Pancreas (tissue), 10 donors: ENCODE measurements around the gene SCN5A. TPM values are rescaled to one million over a fixed set of nuclear protein-coding genes. Genes with fewer than 3 reads are reported as not detected.

Source experiments
- ATAC-seq, 4 donors: fragments of 200-7000 bp; cut with Tn5 transposase; one replicate each; pipeline versions ENCODE4 v1.8.0 to v1.9.1; 2020; ENCODE audit warnings: mild to moderate bottlenecking in 4 of 4, moderate library complexity in 4 of 4
- DNase-seq, 6 donors: peaks; one replicate each; pipeline ENCODE4 v3.0.0-alpha.2; 2020
- FAIRE-seq: peaks from 2 replicates; lab custom pipeline; 2012; peaks lifted over from hg19 to GRCh38; lab: Jason Lieb, UNC
- H3K27ac ChIP-seq, 4 donors: fragments of 200-600 bp; sonication (generic); 1 replicate in 3 of 4; 2 replicates in 1 of 4; pipeline versions ENCODE4 v1.5.0 to v1.8.0; 2020
- H3K27me3 ChIP-seq, 4 donors: fragments of 200-600 bp; one replicate each; pipeline ENCODE4 v1.8.0; 2021
- H3K36me3 ChIP-seq, 3 donors: fragments of 200-600 bp; sonication (generic) in 1 of 3; one replicate each; pipeline versions ENCODE4 v1.5.0 to v1.8.0; 2020 to 2021
- H3K4me1 ChIP-seq, 3 donors: fragments of 200-600 bp; one replicate each; pipeline ENCODE4 v1.8.0; 2021
- H3K4me3 ChIP-seq, 4 donors: fragments of 200-600 bp; sonication (generic) in 2 of 4; one replicate each; pipeline versions ENCODE4 v1.5.0 to v1.8.0; 2020 to 2021
- H3K9me3 ChIP-seq, 4 donors: fragments of 200-600 bp; one replicate each; pipeline ENCODE4 v1.8.0; 2021
- WGBS, 2 donors: extraction: QIAGEN DNeasy Blood & Tissue Kit; methylation state at CpG; one replicate each; pipeline ENCODE4 v1.1.7; 2013; 5-methylcytosine and 5-hydroxymethylcytosine counted together
- intact Hi-C, 3 donors: fragments of 100-400 bp; cut with DNase I; formaldehyde crosslinking; loops; one replicate each; pipeline versions ENCODE4 v1.11.1 to v1.14.2; 2022
- polyA plus RNA-seq, 2 donors: library from polyadenylated mRNA; stranded (reverse); fragments of 200-250 nt; gene quantifications; one replicate each; pipeline ENCODE4 v1.2.3, GENCODE V29; 2013
- total RNA-seq, 6 donors: library from RNA; stranded (reverse); fragmentation: NEBNext Ultra II Directional in 4 of 6; extraction: Animal tissue kit (Norgen Biotek cat#: 25700) in 4 of 6; gene quantifications; one replicate each; pipeline versions ENCODE4 v1.2.1 to v1.2.4, GENCODE V29; 2021 to 2023
- TF ChIP-seq, protein P1 (sequence below), 4 donors: fragments of 200-600 bp; sonication (generic) in 3 of 4; IDR thresholded peaks; one replicate each; pipeline versions ENCODE4 v1.5.0 to v1.8.0; 2021; ENCODE audit warnings: antibody characterized with exemption in 4 of 4
- donor health status: healthy with polysubstance abuse.
- donor health status: DM: no; HTN: no; CAD: no; lungs with moderate emphysema.
- donor health status: DM: no; HTN: no; CAD: no.
- donor health status: control.
- donor health status: control.
- donor health status: Bipolar disorder and iron deficiency.
- donor health status: DM: yes; HTN: yes; CAD: no.
- donor health status: DM: no; HTN: no; CAD: no.
- donor health status: DM: no; HTN: no; CAD: no.
- donor health status: DM: yes; HTN: yes; CAD: no.

The SCN5A gene
- total and polyA plus RNA-seq, 8 donors: 0.07 to 0.39 (median 0.26) TPM; not detected in 1

DNA sequence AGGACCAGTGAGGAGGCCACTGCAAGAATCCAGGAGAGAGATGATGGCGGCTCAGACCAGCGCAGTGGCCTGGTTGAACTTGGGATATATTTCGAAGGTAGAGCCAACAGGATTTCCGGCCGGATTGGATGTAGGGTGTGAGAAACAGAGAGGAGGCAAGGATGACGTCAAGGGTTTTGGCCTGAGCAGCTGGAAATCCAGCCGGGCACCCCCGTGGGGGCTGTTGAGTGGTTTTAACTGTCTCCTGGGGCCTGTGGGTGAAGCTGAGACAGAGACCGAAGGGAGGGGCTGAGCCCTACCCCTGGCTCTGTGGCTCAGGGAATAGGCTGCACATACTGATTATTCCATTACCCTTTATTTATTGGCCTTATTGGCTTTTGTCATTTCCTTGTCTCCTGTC is 107.7 kb downstream of the SCN5A start:
- Histone ChIP-seq H3K27me3 (no peaks in the 10 kb centered on the region), H3K4me1 (no peaks in the 10 kb centered on the region), H3K9me3 (no peaks in the 10 kb centered on the region), H3K4me3 (no peak overlapping the region), H3K36me3 (no peaks in the 10 kb centered on the region), H3K27ac (no peak overlapping the region)
- TF ChIP-seq, protein P1, sequence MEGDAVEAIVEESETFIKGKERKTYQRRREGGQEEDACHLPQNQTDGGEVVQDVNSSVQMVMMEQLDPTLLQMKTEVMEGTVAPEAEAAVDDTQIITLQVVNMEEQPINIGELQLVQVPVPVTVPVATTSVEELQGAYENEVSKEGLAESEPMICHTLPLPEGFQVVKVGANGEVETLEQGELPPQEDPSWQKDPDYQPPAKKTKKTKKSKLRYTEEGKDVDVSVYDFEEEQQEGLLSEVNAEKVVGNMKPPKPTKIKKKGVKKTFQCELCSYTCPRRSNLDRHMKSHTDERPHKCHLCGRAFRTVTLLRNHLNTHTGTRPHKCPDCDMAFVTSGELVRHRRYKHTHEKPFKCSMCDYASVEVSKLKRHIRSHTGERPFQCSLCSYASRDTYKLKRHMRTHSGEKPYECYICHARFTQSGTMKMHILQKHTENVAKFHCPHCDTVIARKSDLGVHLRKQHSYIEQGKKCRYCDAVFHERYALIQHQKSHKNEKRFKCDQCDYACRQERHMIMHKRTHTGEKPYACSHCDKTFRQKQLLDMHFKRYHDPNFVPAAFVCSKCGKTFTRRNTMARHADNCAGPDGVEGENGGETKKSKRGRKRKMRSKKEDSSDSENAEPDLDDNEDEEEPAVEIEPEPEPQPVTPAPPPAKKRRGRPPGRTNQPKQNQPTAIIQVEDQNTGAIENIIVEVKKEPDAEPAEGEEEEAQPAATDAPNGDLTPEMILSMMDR (IDR thresholded peaks at IDR 0.05): no peak
- FAIRE-seq: no peak
- ATAC-seq: no peak
- WGBS, 2 donors: 84 to 90% methylated on average over 9 of the region's 9 CpGs
- no peak for DNase-seq
- intact Hi-C loops: no loop called here

DNA sequence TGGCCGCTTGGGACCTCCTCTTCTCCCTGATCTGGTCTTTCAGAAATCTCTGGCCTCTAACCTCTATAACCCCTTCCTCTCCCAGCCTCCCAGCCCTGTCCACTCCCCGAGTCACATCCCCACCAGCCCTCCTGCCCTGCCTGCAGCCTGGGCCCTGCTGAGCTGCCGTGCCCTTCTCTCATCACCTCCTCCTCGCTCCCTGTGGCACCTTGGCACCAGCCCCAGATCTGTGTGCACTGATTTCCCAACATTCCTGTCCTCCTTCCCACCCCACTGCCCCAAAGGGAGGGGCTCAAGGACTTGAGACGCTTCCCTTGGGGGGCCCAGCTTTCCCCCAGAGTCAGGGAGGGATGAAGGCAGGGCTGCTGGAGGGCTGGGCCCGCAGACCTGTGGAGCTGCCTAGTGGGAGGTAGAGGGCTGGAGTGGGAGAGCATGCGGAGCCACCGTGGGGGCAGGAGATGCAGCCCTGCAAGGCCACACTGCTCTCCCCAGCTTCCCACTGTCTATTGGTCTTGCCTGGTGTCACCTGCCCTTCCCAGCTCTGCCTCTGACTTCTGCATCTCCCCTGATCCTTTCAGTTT is 110.6 kb downstream of the SCN5A start:
- FAIRE-seq: no peak
- intact Hi-C loops: no loop called here
- 76 to 82% methylated on average over 7 to 8 of the region's 8 CpGs for WGBS, 2 donors
- H3K9me3 ChIP-seq: no peaks in the 10 kb centered on the region
- no peaks in the 10 kb centered on the region for H3K36me3 ChIP-seq
- TF ChIP-seq, protein P1 (IDR thresholded peaks at IDR 0.05): no peak
- H3K4me3 ChIP-seq: no peak overlapping the region
- H3K4me1 ChIP-seq: no peaks in the 10 kb centered on the region
- ATAC-seq: no peak
- no peaks in the 10 kb centered on the region for H3K27me3 ChIP-seq
- no peak overlapping the region for H3K27ac ChIP-seq
- peak in 1 of 6 donors; percentile 47 for DNase-seq

- H3K4me1 ChIP-seq: no peaks in the 10 kb centered on the region
- H3K9me3 ChIP-seq: no peaks in the 10 kb centered on the region
- DNase-seq (no peak), FAIRE-seq (no peak), ATAC-seq (no peak)
- H3K4me3 ChIP-seq: no peak overlapping the region
- TF ChIP-seq, protein P1 (IDR thresholded peaks at IDR 0.05): no peak
- WGBS, 2 donors: 78 to 86% methylated on average over 3 of the region's 3 CpGs
- H3K36me3 ChIP-seq: no peaks in the 10 kb centered on the region
- no peaks in the 10 kb centered on the region for H3K27me3 ChIP-seq
- H3K27ac ChIP-seq: no peak overlapping the region
- intact Hi-C loops: no loop called here
Measured at GRCh38 chr3:38536671-38537070, 112.8 kb downstream of the SCN5A start.

- Histone ChIP-seq H3K4me3 (no peak overlapping the region), H3K27ac (no peak overlapping the region), H3K27me3 (no peaks in the 10 kb centered on the region), H3K4me1 (no peaks in the 10 kb centered on the region), H3K9me3 (no peaks in the 10 kb centered on the region), H3K36me3 (no peaks in the 10 kb centered on the region)
- TF ChIP-seq, protein P1 (IDR thresholded peaks at IDR 0.05): no peak
- intact Hi-C loops: no loop called here
- DNase-seq (no peak), ATAC-seq (no peak), FAIRE-seq (no peak)
- WGBS, 2 donors: 95 to 96% methylated on average over 7 of the region's 7 CpGs
Measured at GRCh38 chr3:38534604-38535003, 114.9 kb downstream of the SCN5A start.

GRCh38 chr3:38534180-38534579 is 115.3 kb downstream of the SCN5A start:
- Histone ChIP-seq H3K27ac (no peak overlapping the region), H3K27me3 (no peaks in the 10 kb centered on the region), H3K4me1 (no peaks in the 10 kb centered on the region), H3K9me3 (no peaks in the 10 kb centered on the region), H3K36me3 (no peaks in the 10 kb centered on the region), H3K4me3 (no peak overlapping the region)
- 98 to 100% methylated on average over 2 of the region's 2 CpGs for WGBS, 2 donors
- TF ChIP-seq, protein P1 (IDR thresholded peaks at IDR 0.05): no peak
- no peak for ATAC-seq
- intact Hi-C loops: no loop called here
- no peak for FAIRE-seq
- no peak for DNase-seq
